ENCODE measurements around the gene YJEFN3. TPM values are rescaled to one million over a fixed set of nuclear protein-coding genes. Genes with fewer than 3 reads are reported as not detected.

YJEFN3 gene
- total and polyA plus RNA-seq, 10 of the 15 experiments (the other 5 are each of a cell fraction or from before 2014, with no cell fraction given): 0.05 to 6.9 (median 3.5) TPM

- no peak overlapping the region for H3K4me3 ChIP-seq
- ATAC-seq: no peak
- H3K27ac ChIP-seq (ENCODE audit: control insufficient read depth, insufficient read depth): no peak overlapping the region
- H3K27me3 ChIP-seq (replicated peaks in 1 of 2; ENCODE audit: control insufficient read depth in 2 of 2, insufficient read depth in 2 of 2, low read length in 1 of 2): no peaks in the 10 kb centered on the region
- SMC1A ChIA-PET (ENCODE audit: uncharacterized antibody, unreplicated experiment): interaction anchor here (1.1 to 1.2 kb wide), 2 partner anchors 13 to 75 kb away, joined by 3 read pairs; no protein-coding TSS in a partner anchor
- no peak overlapping the region for H3K9ac ChIP-seq (ENCODE audit: control insufficient read depth, insufficient read depth, low read length)
- H3K9me3 ChIP-seq (replicated peaks; ENCODE audit: control insufficient read depth, insufficient read depth, low read length): no peaks in the 10 kb centered on the region
- H3K4me2 ChIP-seq (ENCODE audit: control insufficient read depth, insufficient read depth): no peak overlapping the region
- in situ Hi-C loops (cut with MboI) (no loop called here), intact Hi-C loops (cut with micrococcal nuclease; ENCODE audit: unreplicated experiment) (no loop called here)
- peaks cover 14 to 20% of the 10 kb centered on the region in 2 experiments for H3K36me3 ChIP-seq (ENCODE audit: control insufficient read depth in 2 of 2, insufficient read depth in 2 of 2, low read length in 1 of 2)
- RAD21 ChIA-PET (ENCODE audit: unreplicated experiment): interaction anchor here (1.0 kb wide), 1 partner anchor 78 kb away, joined by 3 read pairs; the partner anchor contains the start of gene GATAD2A
- no TSS peak for BruUV-seq (replicated peaks)
- CTCF ChIA-PET: interaction anchor here (0.5 kb wide), 1 partner anchor 117 kb away, joined by 3 read pairs; no protein-coding TSS in a partner anchor
- no peak for FAIRE-seq
- POLR2A ChIA-PET: no interaction called here
- WGBS (ENCODE audit: insufficient coverage, insufficient replicate concordance, low lambda C conversion rate, missing lambda C conversion rate): 87% methylated on average over 19 of the region's 19 CpGs
- no peak overlapping the region for H2AFZ ChIP-seq (ENCODE audit: control insufficient read depth, low read depth, low read length)
- H4K20me1 ChIP-seq (ENCODE audit: control insufficient read depth, insufficient read depth): peaks cover 5% of the 10 kb centered on the region; the same call in 1 of the 2 replicates
- peaks cover 30% of the 10 kb centered on the region for H3K4me1 ChIP-seq (ENCODE audit: control insufficient read depth, insufficient read depth, low read length)
- H3K79me2 ChIP-seq (ENCODE audit: control insufficient read depth, insufficient read depth, low read length): peaks cover 21% of the 10 kb centered on the region
- DNase-seq (ENCODE audit: low read depth, low spot score): no peak
- TF ChIP-seq USF1 (IDR thresholded peaks at IDR 0.05; ENCODE audit: borderline replicate concordance, extremely low read length, insufficient read depth, low read depth, low read length) (no peak), CHD4 (IDR thresholded peaks at IDR 0.05) (no peak), TCF12 (IDR thresholded peaks at IDR 0.05; ENCODE audit: low read depth, low read length) (no peak), NR2C2 (IDR thresholded peaks at IDR 0.05; ENCODE audit: borderline replicate concordance, control insufficient read depth, insufficient read length, low read depth) (no peak), CTCF (IDR thresholded peaks at IDR 0.05 in 2 of 3, conservative IDR thresholded peaks at IDR 0.05 in 1 of 3; ENCODE audit: control insufficient read depth in 2 of 3, extremely low read depth in 1 of 3, insufficient read depth in 1 of 3, low read depth in 3 of 3, low read length in 3 of 3) (no peak), RB1 (IDR thresholded peaks at IDR 0.05; ENCODE audit: borderline replicate concordance) (no peak), ZNF687 (IDR thresholded peaks at IDR 0.05) (no peak), E4F1 (IDR thresholded peaks at IDR 0.05; ENCODE audit: borderline replicate concordance, partially characterized antibody) (no peak)
Observed at GRCh38 chr19:19482809-19483596, 45.7 kb upstream of the YJEFN3 start.

Measured in GM12878 (cell line).